ENCODE data around the gene SMYD2. TPM values are rescaled to one million over a fixed set of nuclear protein-coding genes. Genes with fewer than 3 reads are reported as not detected.

The SMYD2 gene
- total and polyA plus RNA-seq, 2 of the 8 experiments (the other 6 are each of a cell fraction or from before 2014, with no cell fraction given) = 3.0 to 5.2 TPM

DNA sequence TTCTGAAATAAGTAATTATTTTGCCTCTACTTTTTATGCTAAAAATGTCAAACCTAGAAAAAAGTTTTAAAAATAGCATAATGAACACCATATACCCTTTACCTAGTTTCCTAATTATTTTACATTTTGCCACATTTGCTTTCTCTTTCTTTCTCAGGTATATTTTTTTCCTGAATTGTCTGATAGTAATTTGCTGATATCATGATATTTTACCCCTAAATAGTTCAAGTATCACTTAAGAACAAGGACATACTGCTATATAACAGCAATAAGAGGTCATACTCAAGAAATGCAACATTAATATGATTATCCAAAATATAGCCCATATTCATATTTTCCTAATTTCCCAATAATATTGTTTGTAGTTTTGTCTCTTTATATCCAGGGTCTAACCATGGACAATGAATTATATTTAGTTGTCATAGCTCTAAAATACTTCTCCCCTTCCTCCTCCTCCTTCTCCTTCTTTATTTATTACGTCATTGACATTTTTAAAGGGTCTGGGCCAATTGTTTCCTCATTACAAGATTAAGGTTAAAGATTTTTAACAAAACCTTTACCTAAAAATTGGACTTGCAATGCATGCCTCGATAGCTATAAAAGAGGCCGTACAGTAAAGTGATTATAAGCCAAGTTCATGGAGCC is 20.3 kb upstream of the SMYD2 start (continued):
- TF ChIP-seq PHF8 (conservative IDR thresholded peaks at IDR 0.05; ENCODE audit: low read depth, low read length) = no peak
- no peak for TF ChIP-seq ASH2L (IDR thresholded peaks at IDR 0.05; ENCODE audit: low read length)
- no peak for TF ChIP-seq FOSL1 (IDR thresholded peaks at IDR 0.05; ENCODE audit: insufficient read depth, low read depth, low read length)
- TF ChIP-seq TCF12 (IDR thresholded peaks at IDR 0.05; ENCODE audit: low read depth, low read length) = no peak
- no peak for TF ChIP-seq POLR2AphosphoS5 (IDR thresholded peaks at IDR 0.05; ENCODE audit: low read depth, low read length)
- TF ChIP-seq JUN (IDR thresholded peaks at IDR 0.05; ENCODE audit: low read depth, low read length) = no peak
- TF ChIP-seq, protein P1, sequence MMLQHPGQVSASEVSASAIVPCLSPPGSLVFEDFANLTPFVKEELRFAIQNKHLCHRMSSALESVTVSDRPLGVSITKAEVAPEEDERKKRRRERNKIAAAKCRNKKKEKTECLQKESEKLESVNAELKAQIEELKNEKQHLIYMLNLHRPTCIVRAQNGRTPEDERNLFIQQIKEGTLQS (IDR thresholded peaks at IDR 0.05; ENCODE audit: insufficient read depth, low read depth, low read length) = no peak

Data from H1 (cell line).